GOT3 (cell line): ENCODE results near the gene CACYBP.

Source experiments
- DNase-seq: peaks from one replicate; lab custom pipeline; 2025; ENCODE audit warnings: mixed read lengths; lab: John Stamatoyannopoulos, UW

Gene CACYBP

DNA sequence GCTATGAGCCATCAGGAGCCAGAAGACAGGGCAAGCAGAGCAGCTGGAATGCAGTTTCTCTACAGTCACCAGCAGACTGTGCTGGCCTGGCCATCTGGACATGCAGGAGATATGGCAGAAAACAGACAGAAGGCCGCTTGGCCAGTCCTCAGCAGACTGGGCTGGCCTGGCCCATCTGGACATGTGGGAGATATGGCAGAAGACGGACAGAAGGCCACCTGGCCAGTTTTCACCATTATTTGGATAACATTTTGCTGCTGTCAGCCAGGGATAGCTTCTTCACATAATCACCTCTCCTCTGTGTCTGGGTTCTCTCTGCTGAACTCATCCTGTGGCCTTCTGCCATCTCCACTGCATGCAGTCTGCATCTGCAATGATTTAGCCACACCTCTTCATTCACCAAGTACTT, 25.0 kb upstream of the CACYBP start:
- no peak for DNase-seq

- no peak for DNase-seq
These were observed 24.0 kb upstream of the CACYBP start for GRCh38 chr1:174975764-174976163.

GRCh38 chr1:174976436-174977108, 23.2 kb upstream of the CACYBP start:
- DNase-seq = no peak

DNA sequence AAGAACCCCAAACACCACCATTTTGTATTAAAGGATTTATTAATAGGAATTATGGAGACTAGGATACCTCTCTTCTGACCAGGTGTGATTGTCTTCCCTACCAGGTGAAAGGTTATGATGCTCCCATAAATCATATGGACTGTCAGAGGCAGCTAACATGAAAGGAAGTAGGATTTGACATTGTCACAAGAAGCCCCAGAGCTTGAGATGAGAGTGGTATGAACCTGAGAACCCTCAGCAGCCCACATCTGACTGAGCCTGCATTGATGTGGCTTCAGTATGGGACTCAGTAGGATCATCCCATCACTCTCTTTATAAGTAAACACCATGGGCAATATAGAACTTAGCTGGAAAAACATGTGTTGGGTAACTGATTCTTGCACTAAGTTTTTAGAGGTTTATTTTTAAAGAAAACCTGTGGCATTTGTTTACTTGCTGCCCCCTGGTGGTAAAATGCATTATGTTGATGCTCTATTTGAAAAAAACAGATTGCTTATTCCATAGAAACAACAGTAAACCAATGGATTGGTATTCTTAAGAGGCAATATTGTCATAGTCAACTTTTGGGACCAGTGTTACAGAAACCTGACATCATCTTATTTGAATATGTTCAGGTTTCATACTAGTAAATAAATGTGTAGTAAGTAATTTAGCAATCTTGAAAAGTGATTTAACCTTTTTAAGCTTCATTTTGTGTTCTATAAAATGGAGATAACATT, 16.6 kb upstream of the CACYBP start:
- DNase-seq = no peak

GRCh38 chr1:174984952-174985351, 14.8 kb upstream of the CACYBP start:
- no peak for DNase-seq

GRCh38 chr1:174988539-174988938, 11.2 kb upstream of the CACYBP start:
- no peak for DNase-seq

GRCh38 chr1:174988986-174989385, 10.8 kb upstream of the CACYBP start:
- DNase-seq = no peak

- no peak for DNase-seq
These were observed 10.1 kb upstream of the CACYBP start for GRCh38 chr1:174989536-174990220.

- no peak for DNase-seq
These were observed 9.3 kb upstream of the CACYBP start for GRCh38 chr1:174990382-174990999.

DNA sequence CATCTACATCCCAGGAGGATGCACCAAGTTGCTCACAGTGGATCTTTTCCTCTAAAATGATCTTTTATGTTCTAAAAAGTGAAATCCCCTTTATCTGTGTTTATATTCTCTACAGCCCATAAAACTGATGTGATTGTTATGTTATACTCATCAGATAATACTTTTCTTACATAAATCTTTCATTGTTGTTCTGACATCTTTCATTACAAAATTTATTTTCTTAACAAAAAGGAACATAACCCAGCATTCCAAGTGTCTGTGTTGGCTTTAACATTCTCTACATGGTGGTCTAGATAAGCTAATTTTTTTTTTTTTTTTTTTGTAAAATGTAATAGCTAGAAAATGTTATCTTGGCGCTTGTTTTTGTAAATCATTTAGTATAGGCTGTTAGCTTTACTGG, 8.3 kb upstream of the CACYBP start:
- DNase-seq = no peak

DNA sequence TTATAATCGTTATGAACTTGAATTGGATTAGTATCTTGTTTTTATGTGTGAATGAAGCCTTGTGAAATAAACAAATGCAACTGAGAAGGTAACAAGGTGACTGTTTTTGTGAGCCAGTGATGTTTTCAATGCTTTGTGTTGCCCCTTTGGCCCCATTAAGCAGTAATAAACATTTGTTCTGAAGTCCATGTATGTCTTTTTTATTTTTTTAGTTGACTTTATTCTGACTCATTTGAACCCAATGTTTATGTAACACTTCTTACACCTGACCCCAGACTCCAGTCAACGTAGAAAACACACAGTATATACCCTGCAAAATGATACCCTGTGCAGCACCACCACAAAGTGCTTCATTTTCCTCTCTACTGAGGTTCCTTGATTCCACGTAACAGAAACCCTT, 4.6 kb upstream of the CACYBP start:
- no peak for DNase-seq

- no peak for DNase-seq
These were observed 3.8 kb upstream of the CACYBP start for GRCh38 chr1:174995916-174996315.

DNA sequence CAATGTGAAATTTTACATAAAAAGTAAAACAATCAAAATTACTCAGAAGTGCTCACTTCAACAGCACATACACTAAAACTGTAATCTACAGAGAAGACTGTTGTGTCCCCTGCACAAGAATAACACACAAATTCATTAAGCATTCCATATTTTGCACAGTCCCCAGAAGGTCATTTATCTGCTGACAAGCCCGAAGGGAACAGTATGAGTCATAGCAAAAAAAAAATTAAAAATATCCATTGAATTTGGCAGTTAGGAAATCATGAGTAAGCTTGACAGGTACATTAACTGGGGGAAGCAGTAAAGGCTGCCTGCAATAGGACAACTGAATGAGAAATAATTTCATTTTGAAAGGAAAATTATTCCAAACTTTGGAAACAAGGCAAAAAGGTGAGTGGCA, 3.3 kb upstream of the CACYBP start:
- no peak for DNase-seq

GRCh38 chr1:174997041-174997440, 2.7 kb upstream of the CACYBP start:
- no peak for DNase-seq

- no peak for DNase-seq
These were observed 1.1 kb upstream of the CACYBP start for GRCh38 chr1:174998569-174999215.

- DNase-seq = peak; percentile 99
These were observed 371 bp upstream of the CACYBP start for GRCh38 chr1:174999216-174999935.

DNA sequence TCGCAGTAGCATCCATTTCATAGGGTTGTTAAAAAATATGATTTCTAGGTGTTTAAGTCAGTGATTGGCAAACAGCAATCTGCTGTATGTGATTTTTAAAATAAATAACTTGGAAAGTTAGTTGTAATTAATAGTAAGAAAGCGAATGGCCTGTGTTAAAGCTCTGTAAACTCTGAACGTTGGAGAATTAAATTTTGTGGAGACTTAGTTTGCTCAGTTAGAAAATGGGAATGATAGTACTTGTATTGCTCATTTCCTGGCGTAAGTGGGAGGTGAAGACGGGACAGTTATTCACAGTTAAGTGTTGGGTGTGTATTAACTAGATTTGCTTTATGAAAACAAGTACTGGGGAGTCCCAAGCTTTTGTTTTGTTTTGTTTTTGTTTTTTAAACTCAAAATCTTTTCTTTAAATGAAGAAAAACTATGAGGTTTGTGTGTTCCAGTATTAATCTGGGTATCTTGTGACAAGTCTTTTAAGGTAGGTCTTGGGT, 995 bp downstream of the CACYBP start:
- no peak for DNase-seq

DNA sequence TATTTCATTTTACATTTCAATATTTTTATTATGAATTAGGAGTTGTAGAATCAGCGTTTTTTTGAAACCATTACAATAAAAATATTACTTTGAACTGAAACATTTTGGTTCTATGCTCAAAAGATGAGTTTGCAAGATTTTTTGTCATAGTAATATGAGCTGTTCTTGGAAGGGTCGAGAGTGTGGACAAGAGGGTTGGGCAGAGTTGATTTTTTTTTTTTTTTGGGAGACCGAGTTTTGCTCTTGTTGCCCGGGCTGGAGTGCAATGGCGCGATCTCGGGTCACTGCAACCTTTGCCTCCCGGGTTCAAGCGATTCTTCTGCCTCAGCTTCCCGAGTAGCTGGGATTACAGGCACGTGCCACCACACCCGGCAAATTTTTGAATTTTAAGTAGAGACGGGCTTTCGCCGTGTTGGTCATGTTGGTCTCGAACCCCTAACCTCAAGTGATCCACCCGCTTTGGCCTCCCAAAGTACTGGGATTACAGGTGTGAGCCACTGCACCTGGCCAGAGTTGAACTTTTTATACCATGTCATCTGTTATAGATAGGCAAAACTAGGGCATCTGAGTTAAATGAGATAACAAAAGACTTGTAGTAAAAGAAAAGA, 3.3 kb downstream of the CACYBP start:
- no peak for DNase-seq

- no peak for DNase-seq
These were observed 3.8 kb downstream of the CACYBP start for GRCh38 chr1:175003521-175003920.

- DNase-seq = no peak
These were observed 5.5 kb downstream of the CACYBP start for GRCh38 chr1:175005085-175005783.
